Ishikawa (cell line): ENCODE data around the gene LTBP4.

Experiments
- CEBPB ChIP-seq: IDR thresholded peaks from 2 replicates; pipeline ENCODE4 v1.6.1; 2012
- CREB1 ChIP-seq: IDR thresholded peaks from 2 replicates; pipeline ENCODE4 v1.6.1; 2012; ENCODE audit warnings: low read depth
- EGR1 ChIP-seq: IDR thresholded peaks from 2 replicates; pipeline ENCODE4 v1.6.1; 2012
- EP300 ChIP-seq: IDR thresholded peaks from 2 replicates; pipeline ENCODE4 v1.6.1; 2012; ENCODE audit warnings: borderline replicate concordance
- FOXM1 ChIP-seq: IDR thresholded peaks from 2 replicates; pipeline ENCODE4 v1.6.1; 2012; ENCODE audit warnings: low read depth, borderline replicate concordance
- MAX ChIP-seq: IDR thresholded peaks from 2 replicates; pipeline ENCODE4 v1.6.1; 2012
- NFIC ChIP-seq: IDR thresholded peaks from 2 replicates; pipeline ENCODE4 v1.6.1; 2012
- RAD21 ChIP-seq: IDR thresholded peaks from 2 replicates; pipeline ENCODE4 v1.6.1; 2012; ENCODE audit warnings: low read depth
- REST ChIP-seq: IDR thresholded peaks from 2 replicates; pipeline ENCODE4 v1.6.1; 2012; ENCODE audit warnings: low read depth, mild to moderate bottlenecking
- TAF1 ChIP-seq: IDR thresholded peaks from 2 replicates; pipeline ENCODE4 v1.6.1; 2012; ENCODE audit warnings: low read depth, mild to moderate bottlenecking
- TCF12 ChIP-seq: IDR thresholded peaks from 2 replicates; pipeline ENCODE4 v1.6.1; 2012; ENCODE audit warnings: low read depth
- TEAD4 ChIP-seq: IDR thresholded peaks from 2 replicates; pipeline ENCODE4 v1.6.1; 2012
- USF1 ChIP-seq: IDR thresholded peaks from 2 replicates; pipeline ENCODE4 v1.6.1; 2012
- YY1 ChIP-seq: IDR thresholded peaks from 2 replicates; pipeline ENCODE4 v1.6.1; 2012; ENCODE audit warnings: low read depth
- ZBTB7A ChIP-seq: IDR thresholded peaks from 2 replicates; pipeline ENCODE4 v1.6.1; 2012; ENCODE audit warnings: low read depth

Gene LTBP4

GRCh38 chr19:40603071-40603388 is 1.9 kb downstream of the LTBP4 start:
- TF ChIP-seq EGR1, result no peak
- TF ChIP-seq CEBPB, result no peak
- no peak for TF ChIP-seq TCF12
- no peak for TF ChIP-seq YY1
- TF ChIP-seq REST, result no peak
- TF ChIP-seq EP300, result no peak

- TF ChIP-seq TAF1 (no peak), YY1 (no peak), TEAD4 (peak; percentile 81), USF1 (0 out of 2 replicates have a peak, but pooled peaks have one; percentile 2), ZBTB7A (0 out of 2 replicates have a peak, but pooled peaks have one; percentile 24), EGR1 (no peak), TCF12 (peak; percentile 82), CREB1 (0 out of 2 replicates have a peak, but pooled peaks have one; percentile 10), REST (peak; percentile 25), CEBPB (no peak), RAD21 (peak; percentile 21; the same call in 1 of the 2 replicates), NFIC (peak; percentile 80), EP300 (peak; percentile 45; the same call in 1 of the 2 replicates), MAX (peak; percentile 61), FOXM1 (no peak)
Measured at GRCh38 chr19:40603389-40604170, 2.4 kb downstream of the LTBP4 start.

GRCh38 chr19:40604171-40604646 is 3.0 kb downstream of the LTBP4 start:
- peak; percentile 67 for TF ChIP-seq EGR1
- no peak for TF ChIP-seq EP300

- TF ChIP-seq MAX, result no peak
- TF ChIP-seq EGR1, result no peak
- no peak for TF ChIP-seq TEAD4
- TF ChIP-seq NFIC, result no peak
- TF ChIP-seq RAD21, result no peak
- TF ChIP-seq CEBPB, result no peak
- TF ChIP-seq TCF12, result no peak
- TF ChIP-seq USF1, result no peak
- TF ChIP-seq REST, result no peak
- TF ChIP-seq CREB1, result no peak
Measured at GRCh38 chr19:40604647-40605215, 3.6 kb downstream of the LTBP4 start.
